Activated CD4-positive, CD25-positive, alpha-beta regulatory T cell treated with anti-CD3 and anti-CD28 coated beads, Interleukin-2, amount 50 U/mL, for 16 hours (primary cell): ENCODE results near the gene HOXD9.

Source experiments
- DNase-seq: peaks from one replicate; pipeline ENCODE4 v3.0.0-alpha.2; 2020; ENCODE audit warnings: low read depth, low spot score

HOXD9 gene

DNA sequence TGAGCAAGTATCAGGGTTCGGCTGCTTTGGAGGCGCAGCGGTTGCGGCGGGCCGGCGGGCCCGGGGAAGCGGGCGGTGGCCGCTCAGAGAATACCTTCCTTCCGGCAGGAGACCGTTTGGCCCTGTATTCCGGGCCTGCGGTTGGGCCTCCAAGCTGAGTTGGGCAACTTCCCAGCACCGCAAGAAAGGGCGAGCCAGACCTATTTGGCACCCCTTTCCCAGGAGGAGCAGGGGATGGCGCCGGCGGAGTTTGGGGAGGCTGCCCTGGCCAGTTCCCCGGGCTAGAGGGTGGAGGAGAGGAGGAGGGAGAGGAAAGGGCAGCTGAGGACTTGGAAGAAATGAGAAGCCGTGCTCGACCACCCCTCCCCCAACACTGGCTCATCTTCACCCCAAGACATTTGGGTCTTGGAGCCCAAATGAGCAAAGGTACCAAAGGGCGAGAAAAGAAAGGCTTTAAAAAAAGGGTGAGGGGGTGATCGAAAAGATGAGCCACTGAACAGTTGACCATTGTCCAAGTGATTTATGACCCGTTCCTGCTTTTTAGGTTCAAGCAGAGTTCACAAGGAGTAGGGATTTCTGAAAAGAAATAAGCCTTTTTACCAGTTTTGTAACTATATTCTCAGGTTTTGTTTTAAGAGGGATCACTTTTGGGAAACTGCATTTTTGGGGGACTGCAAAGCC is 43.0 kb downstream of the HOXD9 start:
- DNase-seq, result no peak

DNA sequence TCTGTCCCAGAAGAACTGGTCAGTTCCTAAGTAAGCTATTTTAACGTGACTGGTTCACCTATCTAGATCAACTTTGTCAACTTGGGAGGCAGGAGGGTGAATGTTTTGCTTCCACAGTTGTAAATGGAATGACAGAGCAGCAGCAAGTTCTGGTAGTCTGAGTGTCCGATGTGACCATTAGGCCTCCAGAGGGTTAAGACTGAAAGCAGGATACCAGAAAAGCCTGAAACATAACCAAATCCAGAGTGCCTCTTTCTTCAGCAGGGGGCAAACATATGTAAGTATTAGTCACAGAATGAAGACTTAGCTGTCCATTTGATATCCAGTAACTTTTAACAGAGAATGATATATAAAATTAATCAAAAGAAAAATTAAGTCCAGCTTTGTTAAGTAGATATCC is 43.8 kb downstream of the HOXD9 start:
- DNase-seq, result no peak

DNA sequence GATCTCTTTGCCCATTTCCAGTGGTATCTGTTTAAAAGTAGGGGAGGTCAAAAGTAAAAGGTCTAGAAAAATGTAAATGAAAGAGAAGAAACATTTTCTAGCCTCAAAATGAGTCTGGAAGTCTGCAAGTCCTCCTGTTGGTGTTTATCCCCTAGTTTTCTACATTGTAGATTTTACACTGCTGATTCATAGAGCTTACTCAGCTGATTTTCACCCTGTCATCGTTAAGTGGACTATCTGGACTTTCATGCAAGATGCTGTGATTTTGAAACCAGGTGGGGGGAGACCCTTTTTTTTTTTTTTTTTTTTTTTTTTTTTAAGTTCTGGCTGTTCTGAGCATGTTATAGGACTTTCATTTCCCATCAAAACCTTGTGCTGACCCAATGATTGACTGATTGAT is 44.9 kb downstream of the HOXD9 start:
- no peak for DNase-seq

DNA sequence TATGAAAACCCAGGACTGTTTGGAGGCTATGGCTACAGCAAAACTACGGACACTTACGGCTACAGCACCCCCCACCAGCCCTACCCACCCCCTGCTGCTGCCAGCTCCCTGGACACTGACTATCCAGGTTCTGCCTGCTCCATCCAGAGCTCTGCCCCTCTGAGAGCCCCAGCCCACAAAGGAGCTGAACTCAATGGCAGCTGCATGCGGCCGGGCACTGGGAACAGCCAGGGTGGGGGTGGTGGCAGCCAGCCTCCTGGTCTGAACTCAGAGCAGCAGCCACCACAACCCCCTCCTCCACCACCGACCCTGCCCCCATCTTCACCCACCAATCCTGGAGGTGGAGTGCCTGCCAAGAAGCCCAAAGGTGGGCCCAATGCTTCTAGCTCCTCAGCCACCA is 46.7 kb downstream of the HOXD9 start:
- DNase-seq, result no peak

DNA sequence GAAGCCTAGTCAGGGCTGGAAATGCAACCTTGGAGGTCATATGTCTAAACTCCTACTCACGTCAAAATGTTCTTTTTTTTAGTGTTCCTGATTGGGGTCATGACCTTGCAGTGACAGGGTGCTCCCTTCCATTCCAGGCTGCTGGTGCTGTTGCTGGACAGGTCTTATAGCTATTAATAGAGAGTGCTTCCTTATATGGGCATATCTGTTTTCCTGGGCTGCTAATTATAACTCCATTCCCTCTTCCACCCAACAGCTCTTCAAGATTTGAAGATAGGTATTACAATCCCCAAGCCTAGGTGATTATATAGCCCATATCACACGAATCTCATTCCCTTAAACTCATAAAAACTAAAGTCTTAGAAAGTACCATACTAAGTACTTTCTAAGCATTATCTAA is 47.2 kb downstream of the HOXD9 start:
- no peak for DNase-seq

DNA sequence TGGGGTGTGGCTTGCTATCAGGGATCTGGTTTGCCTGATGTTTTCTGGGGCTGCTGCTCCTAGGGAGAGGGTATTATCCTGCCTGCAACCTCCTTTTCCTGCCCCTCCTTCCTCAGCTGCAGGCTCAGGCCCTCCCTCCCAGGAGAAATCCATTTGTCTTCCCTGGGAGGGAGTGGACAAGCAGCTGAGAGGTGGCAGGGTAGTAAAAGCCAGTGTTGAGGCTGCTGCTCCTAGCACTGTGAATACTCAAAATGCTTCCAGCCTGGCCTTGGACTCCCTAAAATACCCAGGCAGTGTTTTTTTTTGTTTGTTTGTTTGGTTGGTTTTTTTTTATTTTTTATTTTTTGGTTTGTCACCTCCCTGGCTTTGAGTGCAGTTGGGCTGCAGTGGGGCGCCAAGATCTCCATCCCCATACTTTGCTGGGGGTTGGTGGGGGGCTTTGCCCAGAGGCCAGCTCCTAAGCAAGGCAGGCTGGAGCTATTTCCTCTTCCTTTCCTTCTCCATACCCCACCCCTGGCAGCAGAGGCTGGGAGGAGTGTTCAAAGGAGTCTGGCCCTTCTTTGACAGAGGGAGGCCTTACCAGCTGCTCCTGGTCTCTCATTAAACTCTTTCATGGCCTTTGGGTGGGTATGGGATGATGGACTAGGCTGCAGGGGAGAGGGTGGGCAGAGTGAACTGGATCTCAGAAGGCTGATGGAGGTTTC is 48.2 kb downstream of the HOXD9 start:
- DNase-seq, result no peak

DNA sequence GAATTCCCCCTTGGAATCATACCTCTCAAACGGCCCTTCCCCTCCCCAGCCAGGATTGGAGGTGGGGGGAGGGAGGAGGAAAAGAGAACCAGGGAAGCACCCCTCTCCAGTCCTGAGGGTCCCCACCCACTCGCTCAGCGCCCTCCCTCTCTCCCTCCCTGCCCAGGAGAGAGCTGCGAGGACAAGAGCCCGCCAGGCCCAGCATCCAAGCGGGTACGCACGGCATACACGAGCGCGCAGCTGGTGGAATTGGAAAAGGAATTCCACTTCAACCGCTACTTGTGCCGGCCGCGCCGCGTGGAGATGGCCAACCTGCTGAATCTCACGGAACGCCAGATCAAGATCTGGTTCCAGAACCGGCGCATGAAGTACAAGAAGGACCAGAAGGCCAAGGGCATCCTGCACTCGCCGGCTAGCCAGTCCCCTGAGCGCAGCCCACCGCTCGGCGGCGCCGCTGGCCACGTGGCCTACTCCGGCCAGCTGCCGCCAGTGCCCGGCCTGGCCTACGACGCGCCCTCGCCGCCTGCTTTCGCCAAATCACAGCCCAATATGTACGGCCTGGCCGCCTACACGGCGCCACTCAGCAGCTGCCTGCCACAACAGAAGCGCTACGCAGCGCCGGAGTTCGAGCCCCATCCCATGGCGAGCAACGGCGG is 49.0 kb downstream of the HOXD9 start:
- DNase-seq, result no peak

DNA sequence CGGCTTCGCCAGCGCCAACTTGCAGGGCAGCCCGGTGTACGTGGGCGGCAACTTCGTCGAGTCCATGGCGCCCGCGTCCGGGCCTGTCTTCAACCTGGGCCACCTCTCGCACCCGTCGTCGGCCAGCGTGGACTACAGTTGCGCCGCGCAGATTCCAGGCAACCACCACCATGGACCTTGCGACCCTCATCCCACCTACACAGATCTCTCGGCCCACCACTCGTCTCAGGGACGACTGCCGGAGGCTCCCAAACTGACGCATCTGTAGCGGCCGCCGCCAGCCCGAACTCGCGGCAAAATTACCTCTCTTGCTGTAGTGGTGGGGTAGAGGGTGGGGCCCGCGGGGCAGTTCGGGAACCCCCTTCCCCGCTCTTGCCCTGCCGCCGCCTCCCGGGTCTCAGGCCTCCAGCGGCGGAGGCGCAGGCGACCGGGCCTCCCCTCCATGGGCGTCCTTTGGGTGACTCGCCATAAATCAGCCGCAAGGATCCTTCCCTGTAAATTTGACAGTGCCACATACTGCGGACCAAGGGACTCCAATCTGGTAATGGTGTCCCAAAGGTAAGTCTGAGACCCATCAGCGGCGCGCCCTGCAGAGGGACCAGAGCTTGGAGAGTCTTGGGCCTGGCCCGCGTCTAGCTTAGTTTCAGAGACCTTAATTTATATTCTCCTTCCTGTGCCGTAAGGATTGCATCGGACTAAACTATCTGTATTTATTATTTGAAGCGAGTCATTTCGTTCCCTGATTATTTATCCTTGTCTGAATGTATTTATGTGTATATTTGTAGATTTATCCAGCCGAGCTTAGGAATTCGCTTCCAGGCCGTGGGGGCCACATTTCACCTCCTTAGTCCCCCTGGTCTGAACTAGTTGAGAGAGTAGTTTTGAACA is 49.7 kb downstream of the HOXD9 start:
- no peak for DNase-seq

DNA sequence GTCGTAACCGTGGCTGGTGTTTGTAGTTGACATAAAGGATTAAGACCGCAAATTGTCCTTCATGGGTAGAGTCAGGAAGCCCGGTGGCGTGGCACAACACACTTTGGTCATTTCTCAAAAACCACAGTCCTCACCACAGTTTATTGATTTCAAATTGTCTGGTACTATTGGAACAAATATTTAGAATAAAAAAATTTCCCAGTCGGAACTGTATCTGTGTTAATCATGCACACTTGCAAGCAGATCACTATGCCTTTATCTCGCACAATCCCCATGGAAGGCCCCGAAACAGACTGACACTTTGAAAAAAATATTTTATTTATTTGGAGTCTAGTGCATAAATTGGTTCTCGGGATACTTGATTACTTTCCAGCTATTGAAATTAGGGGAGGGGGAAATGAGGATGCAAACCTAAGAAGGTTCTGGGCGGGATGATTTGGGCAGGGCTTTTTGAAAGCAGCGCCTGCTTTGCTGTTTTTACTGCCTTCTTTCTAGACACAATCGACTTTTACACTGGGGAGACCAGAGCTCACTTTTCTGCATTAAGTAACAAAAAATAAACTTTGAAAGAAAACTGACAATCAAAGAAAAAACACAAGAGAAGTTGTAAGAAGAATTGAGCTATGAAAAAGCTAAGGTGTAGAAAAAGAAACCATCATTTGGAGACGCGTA is 50.5 kb downstream of the HOXD9 start:
- no peak for DNase-seq

DNA sequence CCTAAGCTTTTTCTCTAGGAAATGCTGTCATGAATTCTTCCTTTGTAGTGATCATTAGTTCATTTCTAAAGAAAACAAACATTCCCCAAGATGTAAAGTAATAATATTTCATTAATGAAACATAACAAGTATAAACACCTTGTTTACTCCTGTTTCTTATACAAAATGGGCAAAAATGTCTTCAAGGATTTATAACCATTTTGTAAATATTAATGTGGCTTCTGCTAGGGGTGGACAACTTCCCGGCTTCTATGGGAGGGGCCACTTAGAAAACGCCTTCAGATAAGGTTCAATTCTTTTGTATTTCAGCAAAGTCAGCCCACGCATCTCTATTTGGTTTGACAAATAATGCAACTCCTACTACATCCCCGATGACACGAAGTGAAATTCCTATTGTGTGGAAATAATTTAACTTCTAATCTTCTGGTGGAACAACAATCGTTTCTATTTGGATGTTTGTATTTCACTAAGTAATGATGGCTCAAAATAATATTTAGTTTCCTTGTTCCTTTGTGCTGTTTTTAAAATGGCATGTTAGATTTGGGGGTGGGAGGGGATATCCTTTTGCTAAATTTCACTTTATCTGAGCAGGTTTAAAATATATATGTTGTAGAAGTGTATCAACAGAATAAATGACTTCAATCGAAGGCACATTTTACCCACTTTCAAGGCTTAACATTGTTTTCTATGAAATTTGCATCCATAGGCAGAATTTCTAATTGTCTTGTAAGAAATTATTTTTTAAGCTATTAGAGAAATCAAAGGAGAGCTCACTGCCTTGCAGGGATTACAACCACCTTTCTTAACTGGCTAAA is 51.3 kb downstream of the HOXD9 start:
- no peak for DNase-seq

DNA sequence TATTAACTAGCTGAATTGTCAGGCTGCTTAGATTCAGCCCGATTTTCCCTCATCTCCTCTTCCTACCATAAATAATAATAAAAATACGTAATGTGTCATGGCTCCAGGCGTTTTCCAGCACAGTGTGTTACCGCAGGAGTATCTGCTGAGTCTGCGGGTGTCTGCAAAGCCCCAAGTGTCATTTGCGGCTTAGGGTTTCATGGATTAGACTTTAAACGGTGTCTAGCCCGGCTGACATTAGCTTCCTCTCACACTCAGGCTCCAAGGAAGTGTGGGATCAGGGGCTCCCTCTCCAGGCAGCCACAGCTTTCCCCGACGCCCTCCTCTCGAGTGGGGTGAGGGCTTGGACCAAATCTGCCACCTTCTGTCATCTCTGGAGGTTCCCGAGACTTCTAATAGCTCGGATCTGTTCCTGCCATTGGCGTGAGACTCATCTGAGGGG is 51.9 kb downstream of the HOXD9 start:
- DNase-seq, result no peak
